MM.1S (cell line): ENCODE results near the gene TSPAN5.

ENCODE experiments used
- EZH2 ChIP-seq: fragments of 300-600 bp; sonication (generic); optimal IDR thresholded peaks from 2 replicates; pipeline ENCODE3; 2017; ENCODE audit warnings: low read depth, mild to moderate bottlenecking, antibody characterized with exemption, low read length, mixed read lengths
- TF ChIP-seq, protein P1 (sequence below): fragments of 300-600 bp; sonication (generic); IDR thresholded peaks from 2 replicates; pipeline ENCODE4 v1.5.1; 2016; ENCODE audit warnings: antibody characterized with exemption, low read length, mixed read lengths

DNA sequence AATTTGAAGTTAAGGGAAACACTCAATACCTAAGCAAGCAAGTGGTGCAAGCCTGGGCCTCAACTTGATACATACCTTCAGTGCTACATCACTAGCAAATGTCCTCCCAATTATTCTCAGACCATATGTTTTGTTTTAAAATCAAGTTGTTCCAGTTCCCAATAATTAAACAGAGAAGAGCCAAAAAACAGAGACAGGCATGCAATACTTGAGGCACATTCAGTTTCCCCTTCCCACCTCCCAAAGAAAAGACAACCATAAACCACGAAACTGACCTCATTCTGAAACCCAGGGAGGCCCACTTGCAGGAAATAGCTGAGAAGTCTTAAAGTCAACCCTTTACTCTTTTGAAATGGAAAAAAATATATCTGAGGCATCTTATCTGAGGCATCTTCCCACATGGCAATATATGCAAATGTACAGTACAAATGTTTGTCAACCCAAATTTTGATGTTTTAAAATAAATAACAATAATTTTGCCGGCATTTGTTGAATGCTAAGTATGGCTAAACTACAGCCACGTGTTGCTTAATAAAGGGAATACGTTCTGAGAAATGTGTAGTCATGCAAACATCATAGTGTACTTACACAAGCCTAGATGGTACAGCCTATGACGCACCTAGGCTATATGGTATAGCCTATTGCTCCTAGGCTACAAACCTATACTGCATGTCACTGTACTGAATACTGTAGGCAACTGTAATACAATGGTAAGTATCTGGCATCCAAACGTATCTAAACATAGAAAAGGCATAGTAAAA lies 147.5 kb downstream of the TSPAN5 start:
- TF ChIP-seq EZH2, result no peak
- TF ChIP-seq, protein P1, sequence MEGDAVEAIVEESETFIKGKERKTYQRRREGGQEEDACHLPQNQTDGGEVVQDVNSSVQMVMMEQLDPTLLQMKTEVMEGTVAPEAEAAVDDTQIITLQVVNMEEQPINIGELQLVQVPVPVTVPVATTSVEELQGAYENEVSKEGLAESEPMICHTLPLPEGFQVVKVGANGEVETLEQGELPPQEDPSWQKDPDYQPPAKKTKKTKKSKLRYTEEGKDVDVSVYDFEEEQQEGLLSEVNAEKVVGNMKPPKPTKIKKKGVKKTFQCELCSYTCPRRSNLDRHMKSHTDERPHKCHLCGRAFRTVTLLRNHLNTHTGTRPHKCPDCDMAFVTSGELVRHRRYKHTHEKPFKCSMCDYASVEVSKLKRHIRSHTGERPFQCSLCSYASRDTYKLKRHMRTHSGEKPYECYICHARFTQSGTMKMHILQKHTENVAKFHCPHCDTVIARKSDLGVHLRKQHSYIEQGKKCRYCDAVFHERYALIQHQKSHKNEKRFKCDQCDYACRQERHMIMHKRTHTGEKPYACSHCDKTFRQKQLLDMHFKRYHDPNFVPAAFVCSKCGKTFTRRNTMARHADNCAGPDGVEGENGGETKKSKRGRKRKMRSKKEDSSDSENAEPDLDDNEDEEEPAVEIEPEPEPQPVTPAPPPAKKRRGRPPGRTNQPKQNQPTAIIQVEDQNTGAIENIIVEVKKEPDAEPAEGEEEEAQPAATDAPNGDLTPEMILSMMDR, result no peak
